Measurements from ENCODE around the gene MACO1. TPM values are rescaled to one million over a fixed set of nuclear protein-coding genes. Genes with fewer than 3 reads are reported as not detected.

MACO1 gene
- total RNA-seq, 1 experiment from 2014 or later, result 16.3 TPM

DNA sequence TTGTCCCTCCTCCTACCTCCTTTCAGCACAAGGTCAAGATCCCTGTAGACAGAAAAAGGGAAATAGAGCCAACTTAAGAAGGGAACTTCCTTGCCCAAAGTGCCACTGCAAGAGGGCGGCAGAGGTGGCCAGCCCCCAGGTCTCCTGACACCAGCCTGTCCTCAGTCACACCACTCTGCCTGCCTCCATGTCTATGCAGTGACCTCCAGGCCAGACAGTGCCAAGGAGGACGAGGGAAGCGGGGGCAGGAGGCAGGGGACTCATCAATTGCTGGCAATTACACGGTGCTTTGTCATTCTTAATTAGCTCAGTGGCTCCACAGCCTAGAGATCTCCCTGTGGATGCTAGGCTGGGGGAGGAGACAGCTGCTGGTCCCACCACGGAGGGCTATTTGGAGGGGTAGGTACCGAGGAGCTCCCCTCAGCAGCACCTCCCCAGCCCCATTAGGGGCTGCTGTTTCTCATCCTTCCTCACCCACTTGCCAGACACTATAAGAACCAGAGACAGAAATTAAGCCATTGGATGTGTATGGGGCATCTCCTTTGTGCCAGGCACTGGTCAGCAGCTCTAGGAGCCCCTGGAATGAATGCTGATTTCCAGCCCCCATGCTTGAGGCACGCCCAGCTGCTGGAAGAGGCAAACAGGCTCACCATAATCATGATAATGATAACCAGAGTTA is 106.6 kb downstream of the MACO1 start:
- DNase-seq, result no peak
- no peak overlapping the region for H3K4ac ChIP-seq (ENCODE audit: low read depth, low read length)
- H3K9me3 Mint-ChIP-seq, result no peaks in the 10 kb centered on the region
- H3K23me2 ChIP-seq (ENCODE audit: insufficient read length, low read depth, low read length, poor library complexity, severe bottlenecking), result no peaks in the 10 kb centered on the region
- 0 out of 5 replicates have a peak overlapping the region, but pooled peaks of 1 of the 2 experiments have one; percentile 32 for H3K4me3 Mint-ChIP-seq
- no peak overlapping the region for H3K14ac ChIP-seq (ENCODE audit: insufficient read depth, low read length)
- H2AK5ac ChIP-seq (ENCODE audit: insufficient read length, low read length), result no peak overlapping the region
- TF ChIP-seq, protein P1, sequence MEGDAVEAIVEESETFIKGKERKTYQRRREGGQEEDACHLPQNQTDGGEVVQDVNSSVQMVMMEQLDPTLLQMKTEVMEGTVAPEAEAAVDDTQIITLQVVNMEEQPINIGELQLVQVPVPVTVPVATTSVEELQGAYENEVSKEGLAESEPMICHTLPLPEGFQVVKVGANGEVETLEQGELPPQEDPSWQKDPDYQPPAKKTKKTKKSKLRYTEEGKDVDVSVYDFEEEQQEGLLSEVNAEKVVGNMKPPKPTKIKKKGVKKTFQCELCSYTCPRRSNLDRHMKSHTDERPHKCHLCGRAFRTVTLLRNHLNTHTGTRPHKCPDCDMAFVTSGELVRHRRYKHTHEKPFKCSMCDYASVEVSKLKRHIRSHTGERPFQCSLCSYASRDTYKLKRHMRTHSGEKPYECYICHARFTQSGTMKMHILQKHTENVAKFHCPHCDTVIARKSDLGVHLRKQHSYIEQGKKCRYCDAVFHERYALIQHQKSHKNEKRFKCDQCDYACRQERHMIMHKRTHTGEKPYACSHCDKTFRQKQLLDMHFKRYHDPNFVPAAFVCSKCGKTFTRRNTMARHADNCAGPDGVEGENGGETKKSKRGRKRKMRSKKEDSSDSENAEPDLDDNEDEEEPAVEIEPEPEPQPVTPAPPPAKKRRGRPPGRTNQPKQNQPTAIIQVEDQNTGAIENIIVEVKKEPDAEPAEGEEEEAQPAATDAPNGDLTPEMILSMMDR (conservative IDR thresholded peaks at IDR 0.05), result no peak
- H2BK120ac ChIP-seq (ENCODE audit: low read depth, low read length, poor library complexity, severe bottlenecking), result no peak overlapping the region
- H3K36me3 Mint-ChIP-seq (ENCODE audit: insufficient read depth in 1 of 3, low read depth in 3 of 3), result no peaks in the 10 kb centered on the region
- WGBS (ENCODE audit: extremely low coverage, insufficient read length, low lambda C conversion rate), result no CpG with 5 or more reads among the region's 7 CpGs
- no peaks in the 10 kb centered on the region for H3K79me1 ChIP-seq (ENCODE audit: insufficient read depth, low read depth, low read length, poor library complexity, severe bottlenecking)
- H4K8ac ChIP-seq (replicated peaks; ENCODE audit: insufficient read length, low read depth, low read length), result no peak overlapping the region
- no peak overlapping the region for H3K27ac ChIP-seq (ENCODE audit: insufficient read length, low read depth, low read length)
- H3K4me2 ChIP-seq (ENCODE audit: insufficient read depth, insufficient read length, low read length), result no peak overlapping the region
- H4K20me1 ChIP-seq (ENCODE audit: control insufficient read depth, insufficient read depth, insufficient read length), result no peaks in the 10 kb centered on the region
- H2AFZ ChIP-seq (ENCODE audit: low read length), result no peak overlapping the region
- H4K5ac ChIP-seq (ENCODE audit: insufficient read length, low read depth, low read length), result no peak overlapping the region
- no peak overlapping the region for H3K27ac Mint-ChIP-seq
- no peak overlapping the region for H3T11ph ChIP-seq (ENCODE audit: low read length)
- no peak overlapping the region for H2BK15ac ChIP-seq (ENCODE audit: low read depth, low read length)
- H3K4me1 ChIP-seq (ENCODE audit: insufficient read depth, low read length), result no peaks in the 10 kb centered on the region; the same call in 1 of the 2 replicates
- no peak overlapping the region for H3K9ac ChIP-seq (ENCODE audit: extremely low read depth, insufficient read length, low read length)
- H3K27me3 Mint-ChIP-seq (ENCODE audit: low read depth), result peaks cover 6% of the 10 kb centered on the region
- no peaks in the 10 kb centered on the region for H3K27me3 ChIP-seq (ENCODE audit: insufficient read depth, low read length)
- no peaks in the 10 kb centered on the region for H3K79me2 ChIP-seq (ENCODE audit: insufficient read depth, low read length)
- H2BK12ac ChIP-seq (ENCODE audit: insufficient read length, low read depth, low read length), result no peak overlapping the region
- H3K4me1 Mint-ChIP-seq, result peaks cover 11 to 19% of the 10 kb centered on the region in 2 experiments
- no peak overlapping the region for H4K91ac ChIP-seq (ENCODE audit: insufficient read length, low read depth, low read length)
- H3K9me3 ChIP-seq (ENCODE audit: control insufficient read depth, low read depth, low read length), result no peaks in the 10 kb centered on the region
- no peak overlapping the region for H3K23ac ChIP-seq (ENCODE audit: insufficient read length, low read depth, low read length)
- H3K56ac ChIP-seq (ENCODE audit: insufficient read length, low read depth, low read length), result no peak overlapping the region
- no peak overlapping the region for H3K18ac ChIP-seq (ENCODE audit: insufficient read length, low read depth, low read length)
- no peak overlapping the region for H2BK20ac ChIP-seq (ENCODE audit: low read depth, low read length, poor library complexity, severe bottlenecking)
- H2BK5ac ChIP-seq (ENCODE audit: insufficient read length, low read length), result no peak overlapping the region
